WERI-Rb-1 (cell line): Measurements from ENCODE around the gene IGF2R.

ENCODE experiments used
- DNase-seq: peaks from one replicate; pipeline ENCODE4 v3.0.0-alpha.2; 2020
- H3K27ac ChIP-seq: fragments of 250-450 bp; sonication (Bioruptor Pico); 2 replicates; pipeline ENCODE4 v1.5.1; 2020; ENCODE audit warnings: mild to moderate bottlenecking, moderate library complexity
- H3K27me3 ChIP-seq: fragments of 250-450 bp; sonication (Bioruptor Pico); 2 replicates; pipeline ENCODE4 v1.5.1; 2021; ENCODE audit warnings: mild to moderate bottlenecking, low read depth, moderate library complexity; ENCODE audit not compliant: insufficient read depth, severe bottlenecking
- H3K36me3 ChIP-seq: fragments of 250-450 bp; sonication (Bioruptor Pico); 2 replicates; pipeline ENCODE4 v1.5.1; 2020; ENCODE audit warnings: mild to moderate bottlenecking, moderate library complexity
- H3K4me3 ChIP-seq: 2 replicates; pipeline ENCODE4 v1.5.1; 2011; ENCODE audit warnings: low read depth, mild to moderate bottlenecking, control low read depth, low read length
- H3K9me3 ChIP-seq: fragments of 250-450 bp; sonication (Bioruptor Pico); 2 replicates; pipeline ENCODE4 v1.5.1; 2021; ENCODE audit warnings: mild to moderate bottlenecking, moderate library complexity; ENCODE audit not compliant: severe bottlenecking
- TF ChIP-seq, protein P1 (sequence below): IDR thresholded peaks from 2 replicates; pipeline ENCODE4 v1.5.1; 2011; ENCODE audit warnings: low read depth, mild to moderate bottlenecking, control low read depth, inconsistent platforms, low read length

IGF2R gene

DNA sequence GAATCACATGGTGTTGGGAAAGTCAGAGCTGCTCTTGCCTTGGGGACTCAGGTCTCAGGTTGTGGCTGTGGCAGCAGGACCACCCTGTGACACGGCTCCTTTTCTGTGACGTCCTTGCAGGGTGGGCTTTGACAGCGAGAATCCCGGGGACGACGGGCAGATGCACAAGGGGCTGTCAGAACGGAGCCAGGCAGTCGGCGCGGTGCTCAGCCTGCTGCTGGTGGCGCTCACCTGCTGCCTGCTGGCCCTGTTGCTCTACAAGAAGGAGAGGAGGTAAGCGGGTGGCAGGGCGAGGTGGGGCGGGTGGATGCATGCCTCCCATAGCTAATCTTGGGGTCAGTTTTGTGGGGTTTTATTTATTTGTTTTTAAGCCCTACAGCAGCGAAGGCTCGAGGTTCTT lies 133.5 kb downstream of the IGF2R start:
- Histone ChIP-seq H3K27me3 (no peaks in the 10 kb centered on the region), H3K36me3 (peaks cover 31% of the 10 kb centered on the region), H3K27ac (no peak overlapping the region), H3K9me3 (no peaks in the 10 kb centered on the region), H3K4me3 (no peak overlapping the region)
- TF ChIP-seq, protein P1, sequence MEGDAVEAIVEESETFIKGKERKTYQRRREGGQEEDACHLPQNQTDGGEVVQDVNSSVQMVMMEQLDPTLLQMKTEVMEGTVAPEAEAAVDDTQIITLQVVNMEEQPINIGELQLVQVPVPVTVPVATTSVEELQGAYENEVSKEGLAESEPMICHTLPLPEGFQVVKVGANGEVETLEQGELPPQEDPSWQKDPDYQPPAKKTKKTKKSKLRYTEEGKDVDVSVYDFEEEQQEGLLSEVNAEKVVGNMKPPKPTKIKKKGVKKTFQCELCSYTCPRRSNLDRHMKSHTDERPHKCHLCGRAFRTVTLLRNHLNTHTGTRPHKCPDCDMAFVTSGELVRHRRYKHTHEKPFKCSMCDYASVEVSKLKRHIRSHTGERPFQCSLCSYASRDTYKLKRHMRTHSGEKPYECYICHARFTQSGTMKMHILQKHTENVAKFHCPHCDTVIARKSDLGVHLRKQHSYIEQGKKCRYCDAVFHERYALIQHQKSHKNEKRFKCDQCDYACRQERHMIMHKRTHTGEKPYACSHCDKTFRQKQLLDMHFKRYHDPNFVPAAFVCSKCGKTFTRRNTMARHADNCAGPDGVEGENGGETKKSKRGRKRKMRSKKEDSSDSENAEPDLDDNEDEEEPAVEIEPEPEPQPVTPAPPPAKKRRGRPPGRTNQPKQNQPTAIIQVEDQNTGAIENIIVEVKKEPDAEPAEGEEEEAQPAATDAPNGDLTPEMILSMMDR, result no peak
- DNase-seq, result no peak

DNA sequence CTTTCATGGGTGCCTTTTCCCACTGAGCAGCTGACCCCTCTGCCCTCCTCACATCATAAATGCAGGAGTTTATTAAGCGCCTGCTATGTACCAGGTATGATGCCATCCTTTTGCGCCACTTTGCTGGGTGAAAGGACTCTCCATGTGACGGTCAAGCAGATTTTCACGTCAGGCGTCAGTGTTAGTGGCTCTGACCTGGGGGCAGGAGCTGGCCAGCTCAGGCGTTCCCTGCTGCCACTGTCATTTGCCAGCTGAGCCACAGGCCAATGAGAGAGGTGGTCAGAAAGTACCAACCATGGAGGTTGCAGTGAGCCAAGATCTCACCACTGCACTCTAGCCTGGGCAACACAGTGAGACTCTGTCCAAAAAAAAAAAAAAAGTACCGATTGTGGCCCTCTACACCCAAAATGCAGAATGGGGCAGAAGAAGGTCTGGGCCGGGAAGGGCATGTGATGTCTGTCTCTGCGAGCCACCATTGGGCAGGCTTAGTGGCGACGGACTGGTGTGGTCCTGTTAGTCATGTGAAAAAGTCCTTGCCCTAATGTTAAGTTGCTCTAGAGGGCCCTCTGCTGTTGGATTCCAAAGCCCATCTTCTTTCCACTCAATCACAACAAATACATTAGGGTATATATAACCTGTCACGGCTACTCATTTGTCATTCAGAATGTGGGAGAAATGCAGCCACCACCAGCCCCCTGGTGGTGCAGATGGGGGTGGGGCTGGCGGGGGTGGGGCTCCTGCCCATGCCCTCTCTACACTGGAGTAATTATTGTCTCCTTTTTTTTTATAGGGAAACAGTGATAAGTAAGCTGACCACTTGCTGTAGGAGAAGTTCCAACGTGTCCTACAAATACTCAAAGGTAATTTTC lies 134.3 kb downstream of the IGF2R start:
- H3K9me3 ChIP-seq, result no peaks in the 10 kb centered on the region
- H3K36me3 ChIP-seq, result peaks cover 31% of the 10 kb centered on the region
- DNase-seq, result peak; percentile 24
- H3K27me3 ChIP-seq, result no peaks in the 10 kb centered on the region
- no peak overlapping the region for H3K27ac ChIP-seq
- TF ChIP-seq, protein P1, result peak; percentile 55
- no peak overlapping the region for H3K4me3 ChIP-seq

- H3K9me3 ChIP-seq, result no peaks in the 10 kb centered on the region
- H3K27ac ChIP-seq, result no peak overlapping the region
- DNase-seq, result no peak
- H3K4me3 ChIP-seq, result no peak overlapping the region
- H3K27me3 ChIP-seq, result no peaks in the 10 kb centered on the region
- TF ChIP-seq, protein P1, result no peak
- peaks cover 28% of the 10 kb centered on the region for H3K36me3 ChIP-seq
These were observed 134.9 kb downstream of the IGF2R start for GRCh38 chr6:160103825-160104100.

DNA sequence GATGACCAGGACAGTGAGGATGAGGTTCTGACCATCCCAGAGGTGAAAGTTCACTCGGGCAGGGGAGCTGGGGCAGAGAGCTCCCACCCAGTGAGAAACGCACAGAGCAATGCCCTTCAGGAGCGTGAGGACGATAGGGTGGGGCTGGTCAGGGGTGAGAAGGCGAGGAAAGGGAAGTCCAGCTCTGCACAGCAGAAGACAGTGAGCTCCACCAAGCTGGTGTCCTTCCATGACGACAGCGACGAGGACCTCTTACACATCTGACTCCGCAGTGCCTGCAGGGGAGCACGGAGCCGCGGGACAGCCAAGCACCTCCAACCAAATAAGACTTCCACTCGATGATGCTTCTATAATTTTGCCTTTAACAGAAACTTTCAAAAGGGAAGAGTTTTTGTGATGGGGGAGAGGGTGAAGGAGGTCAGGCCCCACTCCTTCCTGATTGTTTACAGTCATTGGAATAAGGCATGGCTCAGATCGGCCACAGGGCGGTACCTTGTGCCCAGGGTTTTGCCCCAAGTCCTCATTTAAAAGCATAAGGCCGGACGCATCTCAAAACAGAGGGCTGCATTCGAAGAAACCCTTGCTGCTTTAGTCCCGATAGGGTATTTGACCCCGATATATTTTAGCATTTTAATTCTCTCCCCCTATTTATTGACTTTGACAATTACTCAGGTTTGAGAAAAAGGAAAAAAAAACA lies 136.1 kb downstream of the IGF2R start:
- Histone ChIP-seq H3K9me3 (no peaks in the 10 kb centered on the region), H3K27me3 (no peaks in the 10 kb centered on the region), H3K27ac (no peak overlapping the region), H3K36me3 (peaks cover 18% of the 10 kb centered on the region), H3K4me3 (no peak overlapping the region)
- DNase-seq, result no peak
- TF ChIP-seq, protein P1, result no peak

DNA sequence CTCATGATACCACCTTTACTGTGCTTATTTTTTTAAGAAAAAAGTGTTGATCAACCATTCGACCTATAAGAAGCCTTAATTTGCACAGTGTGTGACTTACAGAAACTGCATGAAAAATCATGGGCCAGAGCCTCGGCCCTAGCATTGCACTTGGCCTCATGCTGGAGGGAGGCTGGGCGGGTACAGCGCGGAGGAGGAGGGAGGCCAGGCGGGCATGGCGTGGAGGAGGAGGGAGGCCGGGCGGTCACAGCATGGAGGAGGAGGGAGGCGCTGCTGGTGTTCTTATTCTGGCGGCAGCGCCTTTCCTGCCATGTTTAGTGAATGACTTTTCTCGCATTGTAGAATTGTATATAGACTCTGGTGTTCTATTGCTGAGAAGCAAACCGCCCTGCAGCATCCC lies 137.1 kb downstream of the IGF2R start:
- Histone ChIP-seq H3K27me3 (no peaks in the 10 kb centered on the region), H3K27ac (no peak overlapping the region), H3K36me3 (peaks cover 17% of the 10 kb centered on the region), H3K9me3 (no peaks in the 10 kb centered on the region), H3K4me3 (no peak overlapping the region)
- DNase-seq, result no peak
- TF ChIP-seq, protein P1, result no peak
